Adrenal gland (tissue), 5 donors: ENCODE measurements around the gene KIZ.

ENCODE experiments used
- CTCF ChIP-seq, 6 experiments: fragments of 450-650 bp in 4 of 6; fragments of 200-600 bp in 2 of 6; sonication (generic) in 1 of 6; IDR thresholded peaks; 1 replicate in 5 of 6; 2 replicates in 1 of 6; pipeline versions ENCODE4 v1.5.1 to v1.8.0; 2016 to 2021; ENCODE audit warnings: antibody characterized with exemption in 6 of 6, mild to moderate bottlenecking in 2 of 6, moderate library complexity in 1 of 6
- POLR2A ChIP-seq, 2 donors: fragments of 450-650 bp; IDR thresholded peaks; one replicate each; pipeline ENCODE4 v1.6.1; 2017; ENCODE audit warnings: antibody characterized with exemption in 2 of 2, mild to moderate bottlenecking in 2 of 2, moderate library complexity in 1 of 2
- donor health status: DM: no; HTN: no; CAD: no.

GRCh38 chr20:21203088-21203656, 77.3 kb downstream of the KIZ start:
- TF ChIP-seq POLR2A (IDR thresholded peaks at IDR 0.05) (no peak), CTCF (IDR thresholded peaks at IDR 0.05) (no peak)
